ENCODE measurements around the gene ASB1. TPM values are rescaled to one million over a fixed set of nuclear protein-coding genes. Genes with fewer than 3 reads are reported as not detected.

ASB1 gene
- total and polyA plus RNA-seq, 2 of the 13 experiments (the other 11 are each of a cell fraction or from before 2014, with no cell fraction given): 48.6 to 49.2 TPM

- no peak for TF ChIP-seq IKZF4 (CRISPR knock-in tag; IDR thresholded peaks at IDR 0.05; ENCODE audit: borderline replicate concordance, low read depth, not compliant biosample characterization)
- TF ChIP-seq ZBTB8A (CRISPR knock-in tag; IDR thresholded peaks at IDR 0.05; ENCODE audit: borderline replicate concordance, low read depth): no peak; the same call in 1 of the 2 replicates
- TF ChIP-seq ZNF784 (CRISPR knock-in tag; IDR thresholded peaks at IDR 0.05; ENCODE audit: borderline replicate concordance): peak; percentile 44; the same call in 1 of the 2 replicates
- TF ChIP-seq ZNF407 (CRISPR knock-in tag; IDR thresholded peaks at IDR 0.05; ENCODE audit: not compliant biosample characterization): no peak
- peak in 1 of 2 experiments; percentile 75; a peak in 1 of 4 replicates for TF ChIP-seq EP300 (IDR thresholded peaks at IDR 0.05; ENCODE audit: low read depth in 2 of 2, low read length in 2 of 2)
- TF ChIP-seq EP300 (CRISPR knock-in tag; IDR thresholded peaks at IDR 0.05; ENCODE audit: borderline replicate concordance): 0 out of 2 replicates have a peak, but pooled peaks have one; percentile 32
- TF ChIP-seq, protein P1, sequence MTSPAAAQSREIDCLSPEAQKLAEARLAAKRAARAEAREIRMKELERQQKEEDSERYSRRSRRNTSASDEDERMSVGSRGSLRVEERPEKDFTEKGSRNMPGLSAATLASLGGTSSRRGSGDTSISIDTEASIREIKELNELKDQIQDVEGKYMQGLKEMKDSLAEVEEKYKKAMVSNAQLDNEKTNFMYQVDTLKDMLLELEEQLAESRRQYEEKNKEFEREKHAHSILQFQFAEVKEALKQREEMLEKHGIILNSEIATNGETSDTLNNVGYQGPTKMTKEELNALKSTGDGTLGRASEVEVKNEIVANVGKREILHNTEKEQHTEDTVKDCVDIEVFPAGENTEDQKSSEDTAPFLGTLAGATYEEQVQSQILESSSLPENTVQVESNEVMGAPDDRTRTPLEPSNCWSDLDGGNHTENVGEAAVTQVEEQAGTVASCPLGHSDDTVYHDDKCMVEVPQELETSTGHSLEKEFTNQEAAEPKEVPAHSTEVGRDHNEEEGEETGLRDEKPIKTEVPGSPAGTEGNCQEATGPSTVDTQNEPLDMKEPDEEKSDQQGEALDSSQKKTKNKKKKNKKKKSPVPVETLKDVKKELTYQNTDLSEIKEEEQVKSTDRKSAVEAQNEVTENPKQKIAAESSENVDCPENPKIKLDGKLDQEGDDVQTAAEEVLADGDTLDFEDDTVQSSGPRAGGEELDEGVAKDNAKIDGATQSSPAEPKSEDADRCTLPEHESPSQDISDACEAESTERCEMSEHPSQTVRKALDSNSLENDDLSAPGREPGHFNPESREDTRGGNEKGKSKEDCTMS (CRISPR knock-in tag; conservative IDR thresholded peaks at IDR 0.05): no peak
- TF ChIP-seq BCL6 (CRISPR knock-in tag; IDR thresholded peaks at IDR 0.05): peak; percentile 47; the same call in 1 of the 2 replicates
- no peak for TF ChIP-seq TAF15 (IDR thresholded peaks at IDR 0.05; ENCODE audit: low read depth, low read length, poor library complexity, severe bottlenecking)
- TF ChIP-seq ARID5B (CRISPR knock-in tag; IDR thresholded peaks at IDR 0.05): peak; percentile 77
These were observed 14.8 kb downstream of the ASB1 start (continued) for GRCh38 chr2:238441262-238442114.

All from HepG2 (cell line).